Right hindlimb (tissue), 1 donor: ENCODE measurements around the gene CDC123.
"Not testable (repeated sequence)": the region's sequence is repeated elsewhere in the genome, so short reads cannot be mapped to it uniquely, and the experiment has no call there.

Experiments
- DNase-seq: peaks from one replicate; pipeline ENCODE4 v3.0.0-alpha.2; 2018

CDC123 gene, protein sequence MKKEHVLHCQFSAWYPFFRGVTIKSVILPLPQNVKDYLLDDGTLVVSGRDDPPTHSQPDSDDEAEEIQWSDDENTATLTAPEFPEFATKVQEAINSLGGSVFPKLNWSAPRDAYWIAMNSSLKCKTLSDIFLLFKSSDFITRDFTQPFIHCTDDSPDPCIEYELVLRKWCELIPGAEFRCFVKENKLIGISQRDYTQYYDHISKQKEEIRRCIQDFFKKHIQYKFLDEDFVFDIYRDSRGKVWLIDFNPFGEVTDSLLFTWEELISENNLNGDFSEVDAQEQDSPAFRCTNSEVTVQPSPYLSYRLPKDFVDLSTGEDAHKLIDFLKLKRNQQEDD

GRCh38 chr10:12195603-12196506 lies at the start of gene CDC123, which contains the start of gene NUDT5:
Gene CDC123, plus strand, starts transcription at chr10:12196188. Its CDS starts 58 bp downstream, at chr10:12196246.
Gene NUDT5, minus strand, starts transcription at chr10:12195891. Its CDS starts 9,600 bp downstream, at chr10:12186291.
- peak; percentile 93 for DNase-seq

- DNase-seq: no peak
Measured at GRCh38 chr10:12150163-12150562, 45.8 kb upstream of the CDC123 start.

DNA sequence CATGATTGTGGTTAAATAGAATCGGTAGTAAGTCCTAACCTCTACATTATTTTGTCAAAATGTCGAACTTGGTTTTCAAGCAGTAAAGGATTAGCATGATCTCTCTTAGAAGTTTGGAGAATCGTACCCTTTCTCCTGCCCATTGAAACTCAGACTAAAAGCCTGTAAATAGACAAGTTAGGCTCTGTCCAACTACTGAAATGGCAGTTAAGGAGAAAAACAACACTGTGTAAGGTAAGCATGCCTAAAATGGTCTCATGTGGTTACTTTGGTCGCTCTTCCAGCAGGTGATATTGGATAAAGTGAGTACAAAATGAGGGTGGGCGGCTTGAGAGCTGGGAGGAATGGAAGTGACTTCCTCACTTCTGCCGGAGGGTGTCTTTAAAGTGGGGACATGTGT lies 41.5 kb upstream of the CDC123 start:
- DNase-seq: no peak

DNA sequence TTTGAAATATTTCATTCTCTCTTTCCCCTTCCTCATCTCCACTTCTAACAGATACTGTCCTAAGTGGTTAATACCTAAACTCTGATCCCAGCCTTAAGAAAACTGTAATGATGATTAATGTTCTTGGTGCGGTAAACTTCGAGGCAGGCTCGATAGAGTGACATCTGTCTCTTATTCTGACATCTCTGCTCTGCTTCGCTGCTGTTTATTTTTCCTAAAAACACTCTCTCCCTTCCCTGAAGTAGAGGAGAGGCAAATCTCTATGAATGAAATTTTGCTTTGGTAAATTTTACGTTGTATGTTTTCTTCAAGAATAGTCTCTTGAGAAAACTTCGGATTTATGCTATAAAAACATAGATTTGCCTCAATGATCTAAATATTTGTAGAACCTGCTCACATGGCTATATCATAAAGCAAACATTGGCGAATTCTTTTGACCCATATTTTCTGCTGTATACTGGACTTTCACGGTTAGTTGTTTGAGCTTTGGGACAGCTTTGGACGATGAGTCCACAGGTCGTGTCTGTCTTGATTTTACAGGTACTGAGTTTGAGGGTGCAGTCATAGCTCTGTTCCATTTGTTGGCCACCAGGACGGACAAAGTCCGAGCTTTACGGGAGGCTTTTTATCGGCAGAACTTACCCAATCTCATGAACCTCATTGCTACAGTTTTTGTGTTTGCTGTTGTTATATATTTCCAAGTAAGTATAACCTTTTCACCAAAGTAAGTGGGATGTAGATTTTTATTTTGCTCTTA lies 39.4 kb upstream of the CDC123 start:
- no peak for DNase-seq

GRCh38 chr10:12158111-12158510 lies 37.9 kb upstream of the CDC123 start:
- DNase-seq: no peak

DNA sequence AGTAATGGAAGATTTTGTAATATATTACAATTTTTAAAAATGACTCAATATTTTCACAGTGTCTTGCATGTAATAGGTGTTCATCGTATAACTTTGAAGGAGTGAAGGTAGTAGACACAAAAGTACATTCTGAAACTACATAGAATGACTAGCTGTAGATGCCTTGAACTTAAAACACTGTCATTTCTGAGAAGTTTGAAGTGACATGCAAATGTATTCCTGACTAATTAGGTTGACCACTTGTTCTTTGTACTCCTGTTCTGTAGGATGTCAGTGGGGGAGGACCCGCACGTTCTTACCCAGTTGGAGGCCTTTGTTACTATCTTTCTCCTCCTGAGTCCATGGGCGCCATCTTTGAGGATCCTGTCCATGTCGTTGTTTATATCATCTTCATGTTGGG lies 35.3 kb upstream of the CDC123 start:
- DNase-seq: no peak

DNA sequence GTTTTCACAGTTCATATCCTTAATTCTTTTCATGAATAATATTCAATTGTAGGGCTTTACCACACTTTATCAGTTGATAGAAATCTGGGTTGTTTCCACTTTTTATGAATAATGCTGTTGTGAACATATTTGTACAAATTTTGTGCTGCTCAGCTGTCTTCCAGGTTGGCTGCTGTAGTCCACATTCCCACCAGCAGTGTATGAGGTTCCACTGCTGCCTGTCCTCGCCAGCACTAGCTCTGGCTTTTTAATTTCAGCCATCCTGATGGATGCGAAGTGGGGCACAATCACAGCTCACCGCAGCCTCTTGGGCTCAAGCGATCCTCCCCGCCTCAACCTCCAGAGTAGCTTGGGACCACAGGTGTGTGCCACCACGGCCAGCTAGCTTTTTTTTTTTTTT lies 33.1 kb upstream of the CDC123 start:
- no peak for DNase-seq

GRCh38 chr10:12164085-12164484 lies 31.9 kb upstream of the CDC123 start:
- no peak for DNase-seq

GRCh38 chr10:12165036-12165435 lies 31.0 kb upstream of the CDC123 start:
- no peak for DNase-seq

DNA sequence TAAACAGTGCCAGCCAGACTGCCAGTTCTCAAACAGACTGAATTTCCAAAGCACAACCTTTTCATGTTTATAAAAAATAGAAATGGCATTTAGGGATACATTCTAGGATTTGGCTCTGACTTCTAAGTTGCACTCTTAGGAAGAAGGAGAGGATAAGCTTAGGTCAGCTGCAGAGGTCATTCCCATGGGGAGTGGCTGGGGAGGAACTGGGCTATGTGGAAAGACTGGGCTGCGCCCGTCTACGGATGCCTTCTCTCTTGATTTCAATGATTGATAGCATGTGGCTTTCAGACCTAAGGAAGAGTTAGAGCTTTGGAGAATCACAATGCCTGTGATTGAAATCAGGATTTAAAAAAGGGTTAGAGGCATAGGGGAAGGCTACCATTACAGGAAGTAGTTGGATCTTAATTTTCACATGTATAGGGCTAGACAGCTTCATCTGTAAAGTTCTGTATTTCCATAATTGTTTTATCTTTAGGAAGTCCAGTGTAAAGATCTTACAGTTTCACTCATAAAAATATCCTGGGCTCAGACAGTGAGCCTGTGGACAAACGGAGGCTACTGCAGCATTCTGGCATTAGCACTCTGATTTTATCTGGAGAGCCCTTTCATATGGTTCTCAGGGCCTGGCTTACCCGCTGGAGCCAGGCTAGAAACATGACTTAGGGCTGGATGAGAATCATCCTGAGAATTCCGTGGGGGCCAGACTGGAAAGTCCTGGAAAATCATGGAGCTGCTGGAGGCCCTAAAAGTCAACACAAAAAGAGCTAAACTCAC lies 29.8 kb upstream of the CDC123 start:
- no peak for DNase-seq

DNA sequence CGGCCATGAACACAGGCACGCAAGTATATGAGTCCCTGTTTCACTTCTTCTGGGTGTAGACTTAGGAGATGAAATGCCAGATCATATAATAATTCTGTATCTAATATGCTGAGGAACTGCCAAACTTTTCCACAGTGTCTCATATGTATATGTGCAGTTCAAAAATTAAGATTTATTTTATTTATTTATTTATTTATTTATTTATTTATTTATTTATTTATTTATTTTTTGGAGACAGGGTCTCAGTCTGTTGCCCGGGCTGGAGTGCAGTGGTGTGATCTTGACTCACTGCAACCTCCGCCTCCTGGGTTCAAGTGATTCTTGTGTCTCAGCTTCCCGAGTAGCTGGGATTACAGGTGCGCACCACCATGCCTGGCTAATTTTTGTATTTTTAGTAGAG lies 24.5 kb upstream of the CDC123 start:
- DNase-seq: not testable (repeated sequence)

- DNase-seq: no peak
Measured at GRCh38 chr10:12177642-12178041, 18.3 kb upstream of the CDC123 start.

DNA sequence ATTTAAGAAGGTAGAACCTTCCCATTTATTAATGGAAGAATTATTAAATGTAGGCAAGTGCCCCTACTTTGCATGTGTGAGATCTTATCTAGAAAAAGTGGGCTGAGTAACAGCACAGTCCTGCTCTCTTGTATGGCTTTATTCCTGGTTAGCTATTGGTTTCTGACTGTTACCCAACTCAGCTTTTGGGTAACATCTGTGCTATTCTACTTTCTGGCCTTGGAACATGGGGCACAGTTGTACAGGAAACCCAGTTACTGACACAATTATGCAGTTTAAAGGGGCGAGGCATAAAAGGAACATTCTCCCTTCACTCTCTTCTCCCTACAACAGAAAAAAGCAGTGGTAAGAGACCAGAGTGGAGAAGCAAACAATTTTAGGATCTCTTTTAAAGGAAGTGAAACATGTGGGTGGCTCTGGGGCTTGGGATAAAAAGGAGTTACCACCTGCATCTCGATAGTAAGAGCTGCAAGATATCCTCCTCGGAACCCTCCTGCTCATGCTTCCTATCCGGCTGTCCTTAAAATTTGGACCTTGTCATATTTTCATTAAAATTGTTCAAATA lies 16.3 kb upstream of the CDC123 start:
- no peak for DNase-seq

- DNase-seq: no peak
Measured at GRCh38 chr10:12180221-12180974, 15.6 kb upstream of the CDC123 start.

DNA sequence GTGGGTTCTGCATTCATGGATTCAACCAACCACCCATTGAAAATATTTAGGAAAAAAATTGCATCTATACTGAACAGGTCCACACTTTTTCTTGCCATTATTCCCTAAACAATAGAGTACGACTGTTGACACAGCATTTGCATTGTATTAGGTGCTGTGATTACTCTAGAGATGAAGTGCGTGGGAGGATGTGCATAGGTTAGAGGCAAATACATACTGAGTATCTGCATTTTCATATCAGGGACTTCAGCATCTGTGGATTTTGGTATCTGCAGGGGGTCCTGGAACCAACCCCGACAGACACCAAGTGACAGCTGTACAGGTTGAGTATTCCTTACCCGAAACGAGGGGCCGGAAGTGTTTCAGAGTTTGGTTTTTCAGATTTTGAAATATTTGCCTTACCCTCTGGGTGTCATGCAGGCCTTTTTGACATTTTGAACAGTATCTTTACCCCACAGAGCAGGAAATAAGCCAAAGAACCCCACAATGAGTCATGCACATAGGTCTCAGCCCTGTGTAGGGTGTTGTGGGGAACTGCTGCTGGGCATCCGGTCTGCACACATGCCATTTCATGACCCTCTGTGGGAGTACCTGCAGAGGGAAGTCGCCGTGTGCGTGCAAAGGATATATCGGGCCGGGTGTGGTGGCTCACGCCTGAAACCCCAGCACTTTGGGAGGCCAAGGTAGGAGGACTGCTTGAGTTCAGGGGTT lies 14.8 kb upstream of the CDC123 start:
- DNase-seq: no peak

DNA sequence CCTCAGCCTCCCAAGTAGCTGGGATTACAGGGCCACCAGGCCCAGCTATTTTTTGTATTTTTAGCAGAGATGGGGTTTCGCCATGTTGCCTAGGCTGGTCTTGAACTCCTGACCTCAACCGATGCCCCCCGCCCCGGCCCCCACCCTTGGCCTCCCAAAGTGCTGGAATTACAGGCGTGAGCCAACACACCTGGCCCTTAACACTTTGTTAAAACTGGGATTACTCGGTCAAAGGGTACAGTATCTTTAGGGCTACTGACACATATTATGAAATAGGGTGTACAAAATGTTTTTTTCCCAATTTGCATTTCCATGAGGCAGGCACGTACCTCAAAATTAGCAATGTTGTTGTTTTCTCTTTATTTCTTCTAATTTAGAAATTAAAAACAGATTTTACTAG lies 11.8 kb upstream of the CDC123 start:
- no peak for DNase-seq

DNA sequence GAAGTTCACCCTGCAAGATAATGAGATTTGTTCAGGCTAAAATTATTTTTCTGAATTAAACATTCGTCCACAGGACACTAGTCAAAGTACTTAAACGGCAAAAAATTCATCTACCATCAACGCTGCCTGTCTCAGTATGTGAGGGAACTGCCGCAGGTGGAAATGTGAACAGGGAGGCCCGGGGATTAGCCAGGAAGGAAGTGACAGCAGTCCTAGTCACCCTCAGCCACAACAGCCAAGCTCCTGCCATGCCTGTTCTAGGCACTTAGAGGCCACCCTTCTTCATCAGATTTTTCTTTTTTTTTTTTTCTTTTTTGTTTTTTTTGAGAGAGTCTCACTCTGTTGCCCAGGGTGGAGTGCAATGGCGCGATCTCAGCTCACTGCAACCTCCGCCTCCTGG lies 9.7 kb upstream of the CDC123 start:
- no peak for DNase-seq

DNA sequence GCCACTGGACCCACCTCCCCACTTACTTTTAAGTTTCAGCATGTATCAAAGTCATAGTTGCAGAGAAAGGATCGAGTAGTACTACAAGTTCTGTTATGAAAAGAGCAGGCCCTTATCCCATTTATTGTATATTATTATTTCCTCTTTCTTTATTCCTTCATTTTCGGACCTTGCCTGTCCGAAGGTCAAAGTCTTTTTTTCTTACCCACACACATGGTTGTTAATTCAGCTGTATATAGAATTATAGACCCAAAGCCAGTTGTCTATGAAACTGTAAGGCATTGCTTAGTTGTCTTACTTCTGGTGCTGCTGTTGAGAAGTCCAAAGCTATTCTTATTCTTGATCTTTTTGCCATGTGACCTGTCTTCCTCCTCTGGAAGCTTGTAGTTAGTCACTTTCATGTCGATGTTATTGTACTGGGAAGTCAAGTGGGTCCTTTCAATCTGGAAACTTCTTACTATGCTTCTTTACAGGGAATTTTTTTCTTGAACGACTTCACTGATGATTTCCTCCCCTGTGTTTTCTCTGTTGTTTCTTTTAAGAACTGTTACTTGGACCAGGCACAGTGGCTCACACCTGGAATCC lies 8.6 kb upstream of the CDC123 start:
- no peak for DNase-seq

- DNase-seq: no peak
Measured at GRCh38 chr10:12188656-12189055, 7.3 kb upstream of the CDC123 start.

GRCh38 chr10:12189426-12189825 lies 6.6 kb upstream of the CDC123 start:
- DNase-seq: no peak
